Adrenal gland (tissue), 5 donors: ENCODE data around the gene CALN1.

Source experiments
- CTCF ChIP-seq, 6 experiments: fragments of 450-650 bp in 4 of 6; fragments of 200-600 bp in 2 of 6; sonication (generic) in 1 of 6; IDR thresholded peaks; 1 replicate in 5 of 6; 2 replicates in 1 of 6; pipeline versions ENCODE4 v1.5.1 to v1.8.0; 2016 to 2021; ENCODE audit warnings: antibody characterized with exemption in 6 of 6, mild to moderate bottlenecking in 2 of 6, moderate library complexity in 1 of 6
- POLR2A ChIP-seq, 2 donors: fragments of 450-650 bp; IDR thresholded peaks; one replicate each; pipeline ENCODE4 v1.6.1; 2017; ENCODE audit warnings: antibody characterized with exemption in 2 of 2, mild to moderate bottlenecking in 2 of 2, moderate library complexity in 1 of 2
- donor health status: DM: no; HTN: no; CAD: no.

- TF ChIP-seq CTCF (IDR thresholded peaks at IDR 0.05): no peak
- TF ChIP-seq POLR2A (IDR thresholded peaks at IDR 0.05): no peak
Measured at GRCh38 chr7:72057796-72058195, 354.3 kb downstream of the CALN1 start.
